Activated naive CD4-positive, alpha-beta T cell treated with anti-CD3 and anti-CD28 coated beads for 36 hours (primary cell): Measurements from ENCODE around the gene RINL. TPM values are rescaled to one million over a fixed set of nuclear protein-coding genes. Genes with fewer than 3 reads are reported as not detected.

ENCODE experiments used
- CTCF ChIA-PET: fragments of 350-600 bp; sonication (Branson Sonifier 250); formaldehyde crosslinking; loops from one replicate; lab custom pipeline; 2021; ENCODE audit warnings: antibody characterized with exemption; lab: Charles Lee
- DNase-seq: peaks from one replicate; pipeline ENCODE4 v3.0.0-alpha.2; 2020
- H3K27ac Mint-ChIP-seq: one replicate; pipeline ENCODE4 v1.8.0; 2021; ENCODE audit warnings: mild to moderate bottlenecking, mixed read lengths
- H3K27me3 Mint-ChIP-seq: one replicate; pipeline ENCODE4 v1.8.0; 2021; ENCODE audit warnings: low read depth, mixed read lengths
- H3K36me3 Mint-ChIP-seq: one replicate; pipeline ENCODE4 v1.8.0; 2021; ENCODE audit warnings: low read depth, mixed read lengths
- H3K4me1 Mint-ChIP-seq: one replicate; pipeline ENCODE4 v1.8.0; 2021; ENCODE audit warnings: low read depth, mixed read lengths
- H3K4me3 Mint-ChIP-seq: one replicate; pipeline ENCODE4 v1.8.0; 2021; ENCODE audit warnings: mild to moderate bottlenecking, moderate library complexity, mixed read lengths
- H3K9me3 Mint-ChIP-seq: one replicate; pipeline ENCODE4 v1.8.0; 2021; ENCODE audit warnings: mixed read lengths
- intact Hi-C: fragments of 100-400 bp; cut with micrococcal nuclease; formaldehyde crosslinking; loops from one replicate; pipeline ENCODE4 v1.15.1; 2023
- total RNA-seq, 2 experiments: library from RNA; stranded (reverse); gene quantifications; one replicate each; pipeline ENCODE4 v1.2.3, GENCODE V29; 2021

RINL gene, protein sequence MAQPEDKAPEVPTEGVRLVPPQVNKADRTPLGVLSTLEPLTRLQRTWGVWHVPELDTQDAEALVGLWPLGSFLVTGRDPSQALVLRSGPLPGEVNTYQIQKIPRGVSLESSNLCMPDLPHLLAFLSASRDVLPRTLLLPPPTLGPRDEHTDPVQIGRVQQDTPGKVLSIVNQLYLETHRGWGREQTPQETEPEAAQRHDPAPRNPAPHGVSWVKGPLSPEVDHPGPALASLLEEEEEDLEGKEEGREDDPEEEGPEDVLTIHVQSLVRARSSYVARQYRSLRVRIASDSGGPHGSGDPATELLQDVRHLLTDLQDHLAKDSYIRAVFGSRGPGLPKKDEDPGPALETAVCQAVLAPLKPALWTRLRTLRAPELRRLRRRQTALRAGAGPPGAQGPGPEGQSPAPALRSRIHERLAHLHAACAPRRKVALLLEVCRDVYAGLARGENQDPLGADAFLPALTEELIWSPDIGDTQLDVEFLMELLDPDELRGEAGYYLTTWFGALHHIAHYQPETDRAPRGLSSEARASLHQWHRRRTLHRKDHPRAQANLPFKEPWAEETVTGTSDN
- 100 to 1,000 TPM; 107 to 117 TPM for total RNA-seq

DNA sequence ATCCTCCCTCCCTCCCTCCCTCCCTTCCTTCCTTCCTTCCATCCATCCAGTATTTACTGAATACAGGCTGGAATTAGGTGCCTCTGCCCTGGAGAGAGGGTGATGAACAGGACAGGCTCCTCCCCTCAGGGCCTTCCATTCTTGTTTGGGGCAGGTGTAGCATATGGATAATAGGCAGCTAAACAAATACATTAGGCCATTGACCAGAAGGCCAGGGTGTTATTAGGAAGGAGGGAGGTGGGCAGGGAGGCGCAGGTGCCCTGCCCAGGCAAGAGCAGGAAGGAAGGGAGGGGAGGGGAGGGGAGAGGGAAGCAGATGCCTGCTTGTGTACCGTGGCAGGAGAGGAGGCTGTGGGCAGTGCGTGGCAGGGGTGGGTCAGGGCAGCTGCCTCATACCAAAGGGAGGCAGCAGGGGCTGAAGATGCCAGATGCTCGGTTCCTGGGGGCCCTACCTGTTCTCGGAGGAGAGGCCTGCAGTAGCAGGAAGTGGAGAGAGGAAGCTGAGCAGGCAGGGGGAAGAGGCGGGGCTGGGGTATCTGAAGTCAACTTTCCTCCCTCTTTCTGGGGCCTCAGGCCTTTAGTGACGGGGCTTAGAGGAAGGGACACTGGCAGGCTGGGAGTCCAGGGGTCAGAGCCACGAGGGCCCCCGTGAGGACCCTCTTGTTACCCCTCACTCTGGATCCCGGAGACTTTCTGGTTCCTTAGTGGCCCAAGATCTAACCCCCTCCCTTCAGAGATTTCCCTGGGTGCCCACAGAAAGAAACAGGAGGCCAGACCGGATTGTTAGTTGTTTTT lies at the start of gene RINL:
Gene RINL (minus strand): TSS at position 495 of the 794 bp plus-strand sequence. CDS start 1,533 bp downstream, outside the sequence.
- H3K9me3 Mint-ChIP-seq: no peaks in the 10 kb centered on the region
- intact Hi-C loops: loop anchor here (1.0 kb wide), 2 partner anchors 21 to 52 kb away; partner anchors contain the start of genes MRPS12, NFKBIB, SARS2 and SIRT2
- no peaks in the 10 kb centered on the region for H3K27me3 Mint-ChIP-seq
- H3K4me1 Mint-ChIP-seq: peaks cover 29% of the 10 kb centered on the region
- H3K36me3 Mint-ChIP-seq: peaks cover 17% of the 10 kb centered on the region
- H3K4me3 Mint-ChIP-seq: peak within 1 kb of the TSS; percentile 98
- CTCF ChIA-PET: interaction anchor here (0.6 to 5.7 kb wide), 8 partner anchors 8 to 449 kb away, joined by 3 to 54 read pairs (median 4); partner anchors contain the start of genes ECH1, MRPS12 and SARS2
- DNase-seq: peak; percentile 88
- H3K27ac Mint-ChIP-seq: peak within 1 kb of the TSS; percentile 99

GRCh38 chr19:38924388-38924787 lies 46.3 kb upstream of the RINL start:
- no peak overlapping the region for H3K27ac Mint-ChIP-seq
- CTCF ChIA-PET: no interaction called here

DNA sequence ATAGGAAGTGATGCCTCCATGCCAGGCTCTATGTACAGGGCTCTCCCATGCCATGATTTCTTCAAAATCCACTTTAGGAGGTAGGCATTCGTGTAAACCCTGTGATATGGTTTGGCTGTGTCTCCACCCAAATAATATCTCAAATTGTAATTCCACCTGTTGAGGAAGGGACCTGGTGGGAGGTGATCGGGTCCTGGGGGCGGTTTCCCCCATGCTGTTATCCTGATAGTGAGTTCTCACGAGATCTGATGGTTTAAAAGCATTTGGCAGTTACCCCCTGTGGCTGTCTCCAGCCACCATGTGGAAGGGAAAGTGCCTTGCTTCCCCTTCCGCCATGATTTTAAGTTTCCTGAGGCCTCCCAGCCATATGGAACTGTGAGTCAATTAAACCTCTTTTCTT lies 44.4 kb upstream of the RINL start:
- Mint-ChIP-seq H3K36me3 (peaks cover 23% of the 10 kb centered on the region), H3K27me3 (no peaks in the 10 kb centered on the region), H3K4me3 (no peak overlapping the region), H3K9me3 (no peaks in the 10 kb centered on the region), H3K4me1 (no peaks in the 10 kb centered on the region), H3K27ac (no peak overlapping the region)
- no peak for DNase-seq
- CTCF ChIA-PET: no interaction called here
- intact Hi-C loops: no loop called here

More at GRCh38 chr19:38924388-38924787, 46.3 kb upstream of the RINL start:
- H3K27me3 Mint-ChIP-seq: no peaks in the 10 kb centered on the region
- no peak for DNase-seq
- no peaks in the 10 kb centered on the region for H3K9me3 Mint-ChIP-seq
- H3K4me3 Mint-ChIP-seq: no peak overlapping the region
- peaks cover 23% of the 10 kb centered on the region for H3K36me3 Mint-ChIP-seq
- intact Hi-C loops: no loop called here
- peaks cover 13% of the 10 kb centered on the region for H3K4me1 Mint-ChIP-seq

GRCh38 chr19:38921420-38922274 lies 43.6 kb upstream of the RINL start:
- Mint-ChIP-seq H3K4me1 (no peaks in the 10 kb centered on the region), H3K4me3 (no peak overlapping the region), H3K27ac (no peak overlapping the region), H3K36me3 (peaks cover 23% of the 10 kb centered on the region), H3K27me3 (no peaks in the 10 kb centered on the region), H3K9me3 (no peaks in the 10 kb centered on the region)
- CTCF ChIA-PET: interaction anchor here (1.0 kb wide), 1 partner anchor 9 kb away, joined by 4 read pairs; the partner anchor contains the start of genes MRPS12 and SARS2
- intact Hi-C loops: no loop called here
- DNase-seq: no peak

- CTCF ChIA-PET: interaction anchor here (1.0 to 1.7 kb wide), 2 partner anchors 10 kb away, joined by 4 to 6 read pairs; partner anchors contain the start of genes MRPS12 and SARS2
- no peaks in the 10 kb centered on the region for H3K4me1 Mint-ChIP-seq
- intact Hi-C loops: no loop called here
- no peak overlapping the region for H3K4me3 Mint-ChIP-seq
- no peak overlapping the region for H3K27ac Mint-ChIP-seq
- peaks cover 23% of the 10 kb centered on the region for H3K36me3 Mint-ChIP-seq
- H3K27me3 Mint-ChIP-seq: no peaks in the 10 kb centered on the region
- DNase-seq: no peak
- H3K9me3 Mint-ChIP-seq: no peaks in the 10 kb centered on the region
Observed at GRCh38 chr19:38920602-38921419, 42.7 kb upstream of the RINL start.

GRCh38 chr19:38919837-38920601 lies 41.9 kb upstream of the RINL start:
- H3K9me3 Mint-ChIP-seq: no peaks in the 10 kb centered on the region
- H3K4me1 Mint-ChIP-seq: no peaks in the 10 kb centered on the region

GRCh38 chr19:38918526-38918925 lies 40.5 kb upstream of the RINL start:
- intact Hi-C loops: no loop called here
- Mint-ChIP-seq H3K27me3 (no peaks in the 10 kb centered on the region), H3K27ac (no peak overlapping the region), H3K4me1 (no peaks in the 10 kb centered on the region), H3K4me3 (no peak overlapping the region), H3K9me3 (no peaks in the 10 kb centered on the region), H3K36me3 (peaks cover 20% of the 10 kb centered on the region)
- no peak for DNase-seq
- CTCF ChIA-PET: no interaction called here

More at GRCh38 chr19:38919837-38920601, 41.9 kb upstream of the RINL start:
- no peak overlapping the region for H3K4me3 Mint-ChIP-seq
- no peak overlapping the region for H3K27ac Mint-ChIP-seq
- no peak for DNase-seq
- intact Hi-C loops: no loop called here
- CTCF ChIA-PET: interaction anchor here (0.6 to 1.7 kb wide), 2 partner anchors 10 to 51 kb away, joined by 3 to 6 read pairs; partner anchors contain the start of genes MRPS12 and SARS2
- peaks cover 21% of the 10 kb centered on the region for H3K36me3 Mint-ChIP-seq
- H3K27me3 Mint-ChIP-seq: no peaks in the 10 kb centered on the region

- Mint-ChIP-seq H3K36me3 (peaks cover 20% of the 10 kb centered on the region), H3K4me3 (no peak overlapping the region), H3K27ac (no peak overlapping the region), H3K4me1 (no peaks in the 10 kb centered on the region), H3K27me3 (no peaks in the 10 kb centered on the region), H3K9me3 (no peaks in the 10 kb centered on the region)
- intact Hi-C loops: no loop called here
- CTCF ChIA-PET: no interaction called here
- no peak for DNase-seq
Observed at GRCh38 chr19:38917921-38918491, 39.9 kb upstream of the RINL start.

DNA sequence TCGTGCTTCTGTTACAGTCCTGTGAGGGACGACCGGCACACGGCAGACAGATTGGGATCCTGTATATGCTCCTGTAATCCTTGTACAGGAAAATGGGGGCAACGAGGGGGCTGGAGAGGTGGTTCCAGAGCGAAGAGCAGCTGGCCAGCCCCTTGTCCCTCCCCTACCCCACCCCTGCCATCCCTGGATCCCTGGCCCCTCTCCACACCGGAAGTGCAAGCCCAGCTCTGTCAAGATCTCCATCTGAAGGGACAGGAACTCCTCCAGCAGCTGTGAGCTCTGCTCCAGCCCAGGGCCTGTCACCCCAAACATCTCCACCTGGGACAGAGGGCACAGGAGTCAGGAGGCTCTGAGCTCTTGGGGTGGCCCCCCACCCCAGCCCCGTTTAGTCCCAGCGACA lies 39.4 kb upstream of the RINL start:
- intact Hi-C loops: no loop called here
- Mint-ChIP-seq H3K9me3 (no peaks in the 10 kb centered on the region), H3K36me3 (peaks cover 19% of the 10 kb centered on the region), H3K27ac (no peak overlapping the region), H3K27me3 (no peaks in the 10 kb centered on the region), H3K4me1 (peaks cover 4% of the 10 kb centered on the region), H3K4me3 (no peak overlapping the region)
- CTCF ChIA-PET: no interaction called here
- DNase-seq: no peak
